GM18519 (cell line): ENCODE results near the gene C1QL1.

Experiments used
- ATAC-seq: cut with Tn5 transposase; IDR thresholded peaks from one replicate; pipeline ENCODE4 v1.9.1; 2021; ENCODE audit warnings: mild to moderate bottlenecking, moderate library complexity; ENCODE audit not compliant: unreplicated experiment, low FRiP score

C1QL1 gene

DNA sequence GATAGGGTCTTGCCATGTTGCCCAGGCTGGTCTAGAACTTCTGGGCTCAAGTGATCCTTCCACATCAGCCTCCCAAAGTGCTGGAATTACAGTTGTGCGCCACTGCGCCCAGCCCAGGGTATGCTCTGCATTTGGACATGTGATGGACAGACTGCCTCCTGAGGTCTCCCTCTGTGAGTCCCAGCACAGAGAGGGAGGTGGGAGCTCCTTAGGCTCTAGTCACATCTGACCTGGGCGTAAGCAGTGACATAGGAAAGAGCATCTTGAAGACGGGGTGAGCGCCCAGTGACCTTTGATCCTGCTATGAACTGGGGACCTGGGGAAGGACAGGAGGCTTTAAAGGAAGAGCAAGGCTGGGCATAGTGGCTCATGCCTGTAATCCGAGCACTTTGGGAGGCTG, 50.6 kb downstream of the C1QL1 start:
- ATAC-seq: no peak

DNA sequence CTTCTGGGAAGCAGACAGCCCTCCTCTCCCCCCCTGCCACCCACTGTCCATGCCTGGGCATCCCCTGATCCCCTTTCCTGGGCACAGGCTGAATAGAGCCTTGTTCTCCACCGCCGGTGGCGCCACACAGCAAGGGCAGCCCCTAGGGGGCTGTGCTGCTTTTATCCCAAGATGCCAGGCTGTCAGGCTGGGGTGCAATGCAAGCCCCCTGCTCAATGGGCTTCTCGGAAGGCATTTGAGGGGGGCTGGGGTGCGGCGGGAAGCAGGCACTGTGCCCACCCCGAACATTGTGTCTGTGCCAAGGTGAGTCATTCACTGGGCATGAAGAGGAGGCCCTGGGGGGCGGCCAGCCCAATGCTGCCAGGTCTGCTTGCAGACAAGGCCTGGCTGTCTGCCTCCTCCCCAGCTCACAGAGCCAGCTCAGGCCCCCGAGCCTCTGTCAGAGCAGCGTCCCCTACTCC, 51.3 kb downstream of the C1QL1 start:
- no peak for ATAC-seq

DNA sequence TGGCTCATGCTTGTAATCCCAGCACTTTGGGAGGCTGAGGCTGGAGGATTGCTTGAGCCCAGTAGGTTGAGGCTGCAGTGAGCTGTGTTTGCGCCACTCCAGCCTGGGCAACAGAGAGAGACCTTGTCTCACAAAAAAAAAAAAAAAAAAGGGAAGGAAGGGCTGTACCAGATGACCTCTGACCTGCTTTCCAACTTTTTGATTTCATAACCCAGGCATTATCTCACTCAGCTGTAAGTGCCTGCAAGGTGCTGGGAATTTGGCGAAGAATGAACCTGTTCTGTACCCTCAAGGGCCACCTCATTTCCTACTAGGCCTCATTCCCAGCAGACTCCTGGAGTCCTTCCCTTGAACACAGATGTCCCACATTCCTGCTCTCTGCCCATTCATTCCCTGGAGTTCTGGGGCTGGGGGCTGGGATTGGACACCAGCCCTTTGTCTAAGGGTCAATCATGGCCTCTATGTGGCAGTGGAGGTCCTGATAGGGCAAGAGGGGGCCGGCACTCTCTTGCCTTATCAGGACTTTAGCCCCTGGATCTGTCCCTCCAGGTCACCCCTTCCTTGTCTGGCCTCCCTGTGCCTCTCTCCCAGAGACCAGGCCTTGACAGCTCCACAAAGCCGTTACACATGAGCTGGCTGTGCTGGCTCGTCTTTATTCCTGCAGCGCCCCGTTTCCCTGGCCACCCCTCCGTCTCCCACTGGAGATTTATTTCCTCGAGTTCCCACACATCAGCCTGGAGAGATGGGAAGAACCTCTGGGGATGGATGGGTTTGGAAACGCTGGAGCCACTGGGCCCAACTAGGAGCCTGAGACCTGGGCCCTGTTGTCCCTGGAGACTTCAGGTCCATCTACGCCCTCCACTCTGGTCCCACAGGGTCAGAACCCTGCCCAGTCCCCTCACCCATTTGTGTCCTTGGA, 52.0 kb downstream of the C1QL1 start:
- no peak for ATAC-seq

DNA sequence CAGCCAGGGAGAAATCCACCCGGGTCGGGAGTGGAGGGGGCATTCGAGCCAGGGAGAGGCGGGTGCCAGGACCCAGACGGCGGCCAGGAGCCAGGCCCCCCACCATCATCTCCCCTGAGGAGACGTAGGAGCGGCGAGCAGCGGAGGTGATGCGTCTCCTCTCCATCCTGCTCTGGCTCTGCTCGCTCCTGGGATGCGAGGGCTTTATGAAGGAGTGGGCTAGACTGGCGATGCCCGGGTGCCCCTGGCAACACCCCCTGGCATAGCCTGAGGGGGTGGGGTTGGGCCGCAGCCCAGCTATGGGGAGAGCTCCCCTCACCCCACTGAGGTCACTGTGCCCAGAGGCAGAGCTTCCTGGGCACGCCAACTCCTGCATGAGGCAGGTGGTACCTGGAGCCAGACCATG, 52.8 kb downstream of the C1QL1 start, which contains the start of gene GFAP:
Gene GFAP (minus strand): TSS at position 180 of the 406 bp plus-strand sequence. CDS start 14 bp downstream, at position 166.
- ATAC-seq: no peak

DNA sequence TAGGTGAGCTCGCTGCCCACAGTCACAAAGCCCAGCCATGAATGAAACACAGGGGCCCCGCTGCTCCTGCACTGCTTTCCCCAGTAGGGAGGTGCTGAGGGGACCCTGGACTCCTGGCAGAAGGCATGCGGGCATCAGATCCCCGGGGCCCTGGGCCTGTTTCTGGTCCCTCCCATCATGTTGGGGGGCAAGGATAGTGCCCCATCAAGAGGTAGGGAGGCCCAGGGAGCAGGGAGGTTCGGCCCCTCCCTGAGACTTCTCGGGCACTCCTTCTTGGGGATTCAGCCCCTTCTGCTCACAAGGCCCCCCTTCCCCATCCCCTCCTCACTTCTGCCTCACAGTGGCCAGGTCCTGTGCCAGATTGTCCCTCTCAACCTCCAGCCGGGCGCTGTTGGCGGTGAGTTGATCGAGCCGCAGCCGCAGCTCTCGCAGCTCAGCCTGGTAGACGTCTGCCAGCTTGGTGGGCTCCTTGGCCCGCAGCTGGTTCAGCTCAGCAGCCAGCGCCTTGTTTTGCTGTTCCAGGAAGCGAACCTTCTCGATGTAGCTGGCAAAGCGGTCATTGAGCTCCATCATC, 53.3 kb downstream of the C1QL1 start:
- no peak for ATAC-seq

DNA sequence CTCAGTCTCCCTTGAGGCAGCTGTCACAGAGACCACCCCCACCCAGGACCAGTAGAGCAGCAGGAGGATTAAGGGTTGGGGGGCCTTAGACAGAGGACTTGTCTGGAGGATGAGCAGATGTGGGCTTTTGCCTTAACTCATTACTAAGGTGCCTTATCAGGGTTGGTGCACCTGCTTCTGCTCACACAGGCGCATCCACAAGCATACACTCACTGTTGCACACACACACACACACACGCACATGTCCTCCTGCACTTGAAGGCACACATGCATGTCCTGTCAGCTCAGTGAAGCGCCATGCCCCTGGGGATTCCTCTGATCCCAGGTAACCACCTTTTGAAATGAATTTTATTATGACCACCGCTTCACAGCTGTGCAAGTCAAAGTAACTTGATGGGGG, 54.0 kb downstream of the C1QL1 start:
- no peak for ATAC-seq

DNA sequence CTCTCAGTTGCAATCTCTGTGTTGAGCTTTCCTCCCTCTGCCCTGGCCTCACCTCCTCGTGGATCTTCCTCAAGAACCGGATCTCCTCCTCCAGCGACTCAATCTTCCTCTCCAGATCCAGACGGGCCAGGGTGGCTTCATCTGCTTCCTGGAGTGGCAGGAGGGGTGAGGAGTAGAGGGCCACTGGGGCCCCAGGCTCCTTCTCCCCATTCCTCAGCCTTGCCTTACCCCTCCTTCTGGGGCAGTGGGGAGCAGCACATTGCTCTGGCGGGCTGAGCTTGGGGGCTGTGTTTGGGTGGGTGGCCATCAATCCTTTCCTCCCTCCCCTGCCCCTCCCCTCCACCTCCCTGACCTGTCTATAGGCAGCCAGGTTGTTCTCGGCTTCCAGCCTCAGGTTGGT, 54.4 kb downstream of the C1QL1 start:
- no peak for ATAC-seq

DNA sequence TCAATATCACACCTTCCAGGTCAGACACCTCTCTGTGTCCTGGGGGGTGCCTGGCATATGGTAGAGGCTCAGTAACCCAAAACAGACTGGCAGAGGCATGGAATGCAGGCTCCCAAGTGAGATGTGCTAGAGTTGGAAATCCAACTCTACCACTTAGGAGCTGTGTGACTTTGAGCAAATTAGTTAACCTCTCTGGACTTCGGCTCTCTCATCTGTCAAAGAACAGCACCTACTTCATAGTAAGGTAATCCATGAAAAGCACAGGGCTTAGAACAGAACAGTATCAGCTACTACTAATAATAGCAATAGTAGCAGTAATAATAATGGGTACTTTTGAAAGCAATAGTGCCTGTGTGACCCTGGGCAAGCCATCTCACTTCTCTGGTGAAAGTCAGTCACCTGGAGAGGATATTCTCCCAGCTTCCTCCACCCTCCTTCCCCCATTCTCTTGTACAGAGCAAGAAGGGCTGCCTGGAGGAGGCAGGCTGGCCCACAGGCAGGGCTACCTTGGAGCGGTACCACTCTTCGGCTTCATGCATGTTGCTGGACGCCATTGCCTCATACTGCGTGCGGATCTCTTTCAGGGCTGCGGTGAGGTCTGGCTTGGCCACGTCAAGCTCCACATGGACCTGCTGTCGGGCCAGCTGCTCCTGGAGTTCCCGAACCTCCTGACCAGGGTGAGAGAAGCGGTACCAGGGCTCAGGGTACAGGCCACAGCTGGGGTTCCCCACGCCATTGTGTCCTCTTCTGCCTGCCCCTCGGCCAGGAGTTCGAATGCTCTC, 55.1 kb downstream of the C1QL1 start:
- ATAC-seq: no peak

DNA sequence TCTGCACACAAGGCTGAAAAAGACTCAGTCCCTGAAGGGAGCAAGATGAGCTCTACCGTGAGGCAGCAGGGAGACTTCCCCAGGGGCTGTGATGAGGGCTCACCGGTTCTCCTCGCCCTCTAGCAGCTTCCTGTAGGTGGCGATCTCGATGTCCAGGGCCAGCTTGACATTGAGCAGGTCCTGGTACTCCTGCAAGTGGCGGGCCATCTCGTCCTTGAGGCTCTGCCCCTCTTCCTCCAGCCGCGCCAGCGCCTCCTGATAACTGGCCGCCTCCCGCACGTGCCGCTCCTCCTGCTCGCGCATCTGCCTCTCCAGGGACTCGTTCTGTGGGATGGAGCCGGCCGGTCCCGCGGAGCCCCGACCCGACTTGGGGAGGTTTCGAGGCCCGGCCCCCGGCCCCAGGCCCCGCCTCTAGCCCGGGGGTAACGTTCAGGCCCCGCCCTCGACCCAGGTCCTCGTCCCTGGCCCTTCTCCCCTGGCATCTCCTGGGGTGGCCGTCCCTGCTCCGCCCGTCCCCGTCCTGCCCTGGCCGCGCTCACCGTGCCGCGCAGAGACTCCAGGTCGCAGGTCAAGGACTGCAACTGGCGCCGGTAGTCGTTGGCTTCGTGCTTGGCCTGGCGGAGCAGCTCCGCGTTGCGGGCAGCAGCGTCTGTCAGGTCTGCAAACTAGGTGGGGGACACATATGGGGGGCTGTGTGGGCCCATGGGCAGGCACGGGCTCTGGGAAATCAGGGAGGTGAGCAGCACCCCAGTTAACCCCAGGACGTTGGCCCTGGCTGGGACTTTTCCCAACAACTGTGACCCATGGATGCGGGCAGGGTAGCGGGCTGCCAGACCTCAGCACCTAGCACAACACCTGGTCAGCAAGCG, 56.7 kb downstream of the C1QL1 start:
- ATAC-seq: no peak

DNA sequence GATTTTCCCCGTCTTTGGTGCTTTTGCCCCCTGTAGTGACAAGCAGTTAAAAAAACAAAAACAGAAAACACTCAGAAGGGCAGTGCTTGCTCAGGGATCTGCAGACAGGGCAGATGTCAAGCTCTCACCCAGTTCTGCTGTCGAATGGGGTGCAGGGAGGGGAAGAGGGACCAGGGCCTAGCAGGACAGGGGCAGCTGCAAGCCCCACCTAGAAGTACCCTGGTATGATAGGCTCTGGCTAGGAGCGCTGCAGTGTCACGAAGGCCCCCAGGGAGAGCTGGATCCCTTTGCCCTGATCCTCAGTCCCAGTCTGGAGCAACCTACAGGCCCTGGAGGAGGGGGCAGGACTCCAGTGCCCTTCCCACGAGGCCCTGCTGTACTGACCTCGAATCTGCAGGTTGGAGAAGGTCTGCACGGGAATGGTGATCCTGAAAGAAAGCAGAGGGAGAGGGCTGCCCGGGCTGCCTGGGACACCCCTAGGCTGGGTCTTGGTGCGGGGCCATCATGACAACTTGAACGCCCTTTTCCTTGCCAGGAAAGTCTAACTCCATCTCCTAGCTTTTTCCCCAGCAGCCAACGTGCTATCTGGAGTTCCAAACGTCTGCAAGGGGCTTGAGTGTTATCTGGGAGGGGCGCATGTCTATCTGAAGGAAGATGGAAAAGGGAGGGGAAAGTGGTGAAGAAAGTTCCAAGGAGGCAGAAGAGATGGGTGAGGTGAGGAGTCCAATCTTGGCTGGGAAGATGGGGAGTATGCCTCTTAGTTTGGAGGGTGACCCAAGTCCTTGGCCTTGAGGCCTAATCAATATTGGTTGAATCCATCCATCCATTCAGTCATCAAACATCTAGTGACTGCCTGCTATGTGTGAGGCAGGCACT, 57.6 kb downstream of the C1QL1 start:
- no peak for ATAC-seq
